Germinal center (tissue), 1 donor: ENCODE measurements around the gene THBD.
A peak's percentile ranks its signal among the peaks of the same experiment; 100 is the strongest.

Source experiments
- DNase-seq: peaks from one replicate; pipeline ENCODE4 v3.0.0; 2012; ENCODE audit warnings: mixed read lengths, low spot score

The THBD gene

GRCh38 chr20:23061734-23062561 lies 12.5 kb upstream of the THBD start:
- no peak for DNase-seq

- no peak for DNase-seq
Observed at GRCh38 chr20:23061262-23061661, 11.8 kb upstream of the THBD start.

- no peak for DNase-seq
Observed at GRCh38 chr20:23060629-23061028, 11.2 kb upstream of the THBD start.

GRCh38 chr20:23059846-23060245 lies 10.4 kb upstream of the THBD start:
- DNase-seq, result no peak

GRCh38 chr20:23059001-23059400 lies 9.5 kb upstream of the THBD start:
- no peak for DNase-seq

- no peak for DNase-seq
Observed at GRCh38 chr20:23058240-23058639, 8.8 kb upstream of the THBD start.

- DNase-seq, result no peak
Observed at GRCh38 chr20:23052904-23053303, 3.4 kb upstream of the THBD start.

- DNase-seq, result no peak
Observed at GRCh38 chr20:23050847-23051627, 1.6 kb upstream of the THBD start.

- DNase-seq, result no peak
Observed at GRCh38 chr20:23050076-23050838, 785 bp upstream of the THBD start.

- peak; percentile 38 for DNase-seq
Observed at GRCh38 chr20:23048283-23049200, 930 bp downstream of the THBD start.

- no peak for DNase-seq
Observed at GRCh38 chr20:23047738-23048214, 1.7 kb downstream of the THBD start.

GRCh38 chr20:23047001-23047737 lies 2.3 kb downstream of the THBD start:
- DNase-seq, result no peak

- no peak for DNase-seq
Observed at GRCh38 chr20:23046431-23046830, 3.0 kb downstream of the THBD start.

- no peak for DNase-seq
Observed at GRCh38 chr20:23043376-23043775, 6.1 kb downstream of the THBD start.

GRCh38 chr20:23042270-23042669 lies 7.2 kb downstream of the THBD start:
- DNase-seq, result no peak

GRCh38 chr20:23039885-23040508 lies 9.5 kb downstream of the THBD start:
- no peak for DNase-seq

- no peak for DNase-seq
Observed at GRCh38 chr20:23039136-23039875, 10.2 kb downstream of the THBD start.

GRCh38 chr20:23037017-23037481 lies 12.4 kb downstream of the THBD start:
- no peak for DNase-seq

- DNase-seq, result no peak
Observed at GRCh38 chr20:23036371-23036770, 13.1 kb downstream of the THBD start.
